ENCODE data around the gene CITED2.

CITED2 gene

GRCh38 chr6:139329224-139329623 lies 45.2 kb downstream of the CITED2 start:
- DNase-seq: no peak

DNA sequence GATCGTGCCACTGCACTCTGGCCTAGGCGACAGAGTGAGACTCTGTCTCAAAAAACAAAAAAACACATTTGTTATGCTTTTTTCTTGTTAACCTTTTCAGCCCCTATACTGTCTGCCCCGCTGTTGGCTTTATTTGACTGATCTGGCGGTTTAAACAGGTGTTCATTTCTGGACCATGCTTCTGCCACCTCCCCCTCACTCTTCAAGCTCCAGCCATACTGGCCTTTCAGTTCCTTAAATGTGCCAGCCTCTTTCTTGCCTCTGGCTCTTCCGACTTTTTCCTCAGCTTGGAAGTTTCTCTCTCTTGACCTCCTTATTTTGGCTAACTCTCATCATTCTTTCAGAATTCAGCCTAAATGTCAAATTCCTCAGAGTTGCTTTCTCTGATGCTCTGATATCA lies 47.4 kb downstream of the CITED2 start:
- no peak for DNase-seq

GRCh38 chr6:139325686-139326085 lies 48.8 kb downstream of the CITED2 start:
- no peak for DNase-seq

DNA sequence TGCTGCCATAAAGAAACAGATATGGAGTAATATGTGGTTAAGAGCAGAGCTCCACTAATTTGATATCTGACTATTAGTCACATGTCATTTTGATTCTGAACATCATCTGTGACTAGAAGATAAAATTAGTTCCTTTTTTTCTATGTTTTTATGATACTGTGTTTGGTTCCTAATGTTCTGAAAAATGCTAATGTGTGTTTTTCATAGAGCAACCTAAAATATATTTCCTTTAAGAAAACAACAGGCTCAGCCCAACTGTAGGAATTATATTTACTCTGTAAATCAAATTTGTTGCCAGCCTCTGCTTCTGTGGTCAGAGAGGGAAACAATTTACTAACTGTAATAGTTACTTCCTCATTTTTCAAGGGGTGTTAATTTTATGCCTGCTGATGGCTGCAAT lies 49.3 kb downstream of the CITED2 start:
- DNase-seq: no peak

DNA sequence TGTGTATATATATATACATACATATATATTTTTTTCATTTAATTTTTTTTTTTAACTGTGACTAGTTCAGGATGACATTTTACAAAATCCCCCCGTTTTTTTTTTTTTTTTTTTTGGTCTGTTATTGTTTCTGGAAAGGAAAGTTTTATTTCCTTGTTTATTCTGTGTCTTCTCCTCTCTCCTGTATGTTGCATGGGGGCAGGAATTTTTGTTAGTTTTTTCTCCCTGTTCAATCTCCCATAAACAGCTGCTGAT lies 50.2 kb downstream of the CITED2 start:
- no peak for DNase-seq

DNA sequence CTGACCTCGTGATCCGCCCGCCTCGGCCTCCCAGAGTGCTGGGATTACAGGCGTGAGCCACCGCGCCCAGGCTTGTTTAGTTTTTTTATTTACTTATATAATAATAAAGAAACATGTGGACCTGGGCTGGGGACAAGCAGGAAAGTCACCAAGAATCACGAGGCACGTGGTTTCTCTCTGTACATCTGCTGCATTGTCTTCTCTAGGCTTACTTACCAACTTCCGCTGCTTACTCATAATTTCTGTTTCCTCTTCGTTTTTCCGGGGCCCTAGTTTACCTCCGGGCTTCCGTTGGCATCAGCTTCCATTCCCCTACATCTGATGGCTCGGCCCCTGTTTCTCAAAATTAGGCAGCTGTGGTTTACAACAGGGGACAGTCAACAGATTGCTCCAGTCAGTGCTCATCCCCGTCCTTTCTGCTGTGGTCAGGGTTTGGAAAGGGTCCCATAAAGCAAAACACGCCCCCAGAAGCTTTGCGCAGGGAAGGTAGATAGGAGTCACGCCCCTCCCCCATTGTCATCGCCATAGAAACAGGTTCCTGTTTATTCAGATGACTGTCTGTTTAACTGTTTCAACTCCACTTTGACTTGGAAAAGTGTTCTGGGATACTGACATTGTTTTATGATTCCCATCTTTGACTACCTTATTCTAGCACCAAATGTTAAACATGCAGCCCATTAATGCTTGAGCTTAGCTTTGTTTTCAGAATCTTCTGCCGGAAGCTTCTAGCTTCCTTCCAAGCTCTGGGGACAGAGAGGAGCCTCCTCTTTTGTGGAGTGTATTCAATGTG lies 50.7 kb downstream of the CITED2 start:
- peak; percentile 78 for DNase-seq
